Thoracic aorta (tissue), 2 donors: ENCODE data around the gene SIGLEC5. TPM values are rescaled to one million over a fixed set of nuclear protein-coding genes. Genes with fewer than 3 reads are reported as not detected.

Experiments
- ATAC-seq: fragments of 150-250 bp; one replicate; pipeline ENCODE4 v1.8.0; 2017; ENCODE audit warnings: low read depth; ENCODE audit not compliant: insufficient number of reproducible peaks, low FRiP score
- DNase-seq: peaks from one replicate; pipeline ENCODE4 v3.0.0-alpha.2; 2020; ENCODE audit warnings: low spot score
- H3K27ac ChIP-seq, 2 donors: fragments of 200-600 bp; sonication (generic); 1 replicate in 1 of 2; 2 replicates in 1 of 2; pipeline ENCODE4 v1.5.1; 2016; ENCODE audit warnings: mild to moderate bottlenecking in 2 of 2, moderate library complexity in 2 of 2
- H3K27me3 ChIP-seq: fragments of 200-600 bp; sonication (generic); replicated peaks from 2 replicates; pipeline ENCODE4 v1.6.0; 2016; ENCODE audit warnings: mild to moderate bottlenecking; ENCODE audit not compliant: insufficient read depth
- H3K36me3 ChIP-seq: fragments of 200-600 bp; sonication (generic); one replicate; pipeline ENCODE4 v1.5.1; 2016
- H3K4me1 ChIP-seq, 2 donors: fragments of 200-600 bp; sonication (generic); 1 replicate in 1 of 2; 2 replicates in 1 of 2; pipeline versions ENCODE4 v1.5.1 to v1.6.0; 2016; ENCODE audit warnings: low read depth in 2 of 2, mild to moderate bottlenecking in 1 of 2; ENCODE audit not compliant: control insufficient read depth in 1 of 2
- H3K4me3 ChIP-seq: fragments of 200-600 bp; sonication (generic); 2 replicates; pipeline ENCODE4 v1.5.1; 2016; ENCODE audit warnings: mild to moderate bottlenecking
- H3K9me3 ChIP-seq: fragments of 200-600 bp; sonication (generic); 2 replicates; pipeline ENCODE4 v1.5.1; 2016
- total RNA-seq, 2 donors: library from RNA; depleted of rRNA; stranded (reverse); fragments of >200 nt; gene quantifications; one replicate each; pipeline versions ENCODE4 v1.1.0 to v1.2.3, GENCODE V29; 2016
- TF ChIP-seq, protein P1 (sequence below): fragments of 200-600 bp; sonication (generic); IDR thresholded peaks from one replicate; pipeline ENCODE4 v1.5.1; 2019; ENCODE audit warnings: antibody characterized with exemption

Gene SIGLEC5
- total RNA-seq, 2 donors from 2014 or later, result 1.4 TPM; not detected in 1

DNA sequence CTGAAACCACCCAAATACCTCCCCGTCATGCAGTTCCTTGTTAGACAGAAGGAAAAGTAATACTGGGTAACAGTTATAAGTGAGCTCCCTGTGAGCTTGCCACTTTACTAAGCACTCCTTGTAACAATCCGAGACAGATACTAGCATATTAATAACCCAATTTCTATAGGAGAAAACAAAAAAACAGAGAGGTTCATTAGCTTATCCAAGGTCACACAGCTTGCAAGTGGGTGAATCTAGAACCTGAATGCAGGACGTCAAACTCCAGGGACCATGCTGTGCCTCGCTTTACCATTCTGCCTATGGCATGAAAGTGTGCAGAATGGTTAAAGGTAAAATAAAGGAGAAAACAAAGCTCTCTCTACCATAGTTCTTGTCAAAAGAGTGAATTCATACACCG lies 15.4 kb downstream of the SIGLEC5 start:
- no peaks in the 10 kb centered on the region for H3K36me3 ChIP-seq
- ATAC-seq (no peak), DNase-seq (no peak)
- TF ChIP-seq, protein P1, sequence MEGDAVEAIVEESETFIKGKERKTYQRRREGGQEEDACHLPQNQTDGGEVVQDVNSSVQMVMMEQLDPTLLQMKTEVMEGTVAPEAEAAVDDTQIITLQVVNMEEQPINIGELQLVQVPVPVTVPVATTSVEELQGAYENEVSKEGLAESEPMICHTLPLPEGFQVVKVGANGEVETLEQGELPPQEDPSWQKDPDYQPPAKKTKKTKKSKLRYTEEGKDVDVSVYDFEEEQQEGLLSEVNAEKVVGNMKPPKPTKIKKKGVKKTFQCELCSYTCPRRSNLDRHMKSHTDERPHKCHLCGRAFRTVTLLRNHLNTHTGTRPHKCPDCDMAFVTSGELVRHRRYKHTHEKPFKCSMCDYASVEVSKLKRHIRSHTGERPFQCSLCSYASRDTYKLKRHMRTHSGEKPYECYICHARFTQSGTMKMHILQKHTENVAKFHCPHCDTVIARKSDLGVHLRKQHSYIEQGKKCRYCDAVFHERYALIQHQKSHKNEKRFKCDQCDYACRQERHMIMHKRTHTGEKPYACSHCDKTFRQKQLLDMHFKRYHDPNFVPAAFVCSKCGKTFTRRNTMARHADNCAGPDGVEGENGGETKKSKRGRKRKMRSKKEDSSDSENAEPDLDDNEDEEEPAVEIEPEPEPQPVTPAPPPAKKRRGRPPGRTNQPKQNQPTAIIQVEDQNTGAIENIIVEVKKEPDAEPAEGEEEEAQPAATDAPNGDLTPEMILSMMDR, result no peak
- H3K9me3 ChIP-seq, result no peaks in the 10 kb centered on the region
- no peak overlapping the region for H3K4me3 ChIP-seq
- no peaks in the 10 kb centered on the region for H3K4me1 ChIP-seq
- no peaks in the 10 kb centered on the region for H3K27me3 ChIP-seq
- H3K27ac ChIP-seq, result no peak overlapping the region

DNA sequence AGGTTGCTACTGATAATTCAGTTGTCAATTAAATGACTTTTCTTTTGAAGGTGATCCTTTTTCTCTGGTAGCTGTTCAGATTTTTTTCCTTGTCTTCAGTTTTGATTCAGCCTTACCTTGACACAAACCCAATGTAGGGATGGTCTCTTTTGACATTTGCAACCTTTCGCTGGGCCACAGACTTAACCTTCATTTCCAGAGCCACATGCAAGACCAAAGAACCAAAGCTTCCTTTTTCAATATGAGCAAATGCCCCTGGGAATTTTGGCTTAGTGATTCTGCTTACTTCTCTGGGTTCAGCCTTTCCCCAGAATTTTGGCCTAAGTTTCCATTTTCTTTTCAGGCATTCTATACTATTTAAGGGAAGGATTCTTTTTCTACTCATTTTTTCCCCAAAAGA lies 19.6 kb downstream of the SIGLEC5 start:
- Histone ChIP-seq H3K4me1 (no peaks in the 10 kb centered on the region), H3K27me3 (no peaks in the 10 kb centered on the region), H3K9me3 (no peaks in the 10 kb centered on the region), H3K27ac (no peak overlapping the region), H3K4me3 (no peak overlapping the region), H3K36me3 (no peaks in the 10 kb centered on the region)
- TF ChIP-seq, protein P1, result no peak
- no peak for ATAC-seq
- no peak for DNase-seq

GRCh38 chr19:51607920-51608562 lies 22.2 kb downstream of the SIGLEC5 start:
- no peak for ATAC-seq
- Histone ChIP-seq H3K9me3 (no peaks in the 10 kb centered on the region), H3K27ac (no peak overlapping the region), H3K27me3 (no peaks in the 10 kb centered on the region), H3K4me1 (no peaks in the 10 kb centered on the region), H3K4me3 (no peak overlapping the region), H3K36me3 (no peaks in the 10 kb centered on the region)
- DNase-seq, result no peak
- TF ChIP-seq, protein P1, result no peak

- H3K36me3 ChIP-seq, result no peaks in the 10 kb centered on the region
- TF ChIP-seq, protein P1, result no peak
- H3K27me3 ChIP-seq, result no peaks in the 10 kb centered on the region
- H3K4me1 ChIP-seq, result no peaks in the 10 kb centered on the region
- no peaks in the 10 kb centered on the region for H3K9me3 ChIP-seq
- no peak overlapping the region for H3K27ac ChIP-seq
- no peak for ATAC-seq
- H3K4me3 ChIP-seq, result no peak overlapping the region
- no peak for DNase-seq
These were observed 23.1 kb downstream of the SIGLEC5 start for GRCh38 chr19:51607077-51607476.

GRCh38 chr19:51602189-51602854 lies 27.9 kb downstream of the SIGLEC5 start:
- no peak for ATAC-seq
- Histone ChIP-seq H3K27ac (no peak overlapping the region), H3K4me1 (no peaks in the 10 kb centered on the region), H3K27me3 (peaks cover 8% of the 10 kb centered on the region), H3K4me3 (no peak overlapping the region), H3K9me3 (no peaks in the 10 kb centered on the region), H3K36me3 (no peaks in the 10 kb centered on the region)
- TF ChIP-seq, protein P1, result no peak
- DNase-seq, result no peak
